ENCODE data around the gene KLHL9.

KLHL9 gene

DNA sequence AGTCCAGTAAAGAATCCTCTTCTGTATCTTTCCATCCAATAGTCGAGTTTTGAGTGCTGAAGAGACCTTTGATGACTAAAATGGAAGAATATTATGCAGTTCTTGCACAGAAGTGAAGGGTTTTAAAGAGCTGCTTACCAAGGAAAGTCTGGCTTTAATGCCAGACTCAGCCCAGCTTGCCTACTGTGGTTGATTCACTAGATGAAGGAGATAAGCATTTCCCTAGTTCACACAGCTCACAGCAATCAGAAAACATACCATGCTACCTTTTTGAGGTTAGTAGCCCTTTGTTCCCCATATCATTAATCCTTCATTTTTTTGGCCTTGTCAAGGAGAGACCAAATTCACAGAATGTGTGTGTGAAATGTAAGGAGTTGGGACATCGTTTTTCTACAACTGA lies 45.4 kb downstream of the KLHL9 start:
- Histone ChIP-seq H3K9ac (ENCODE audit: low read length) (no peak overlapping the region), H2BK12ac (ENCODE audit: low read length in 2 of 2) (no peak overlapping the region), H3K4ac (ENCODE audit: low read depth in 1 of 2, low read length in 2 of 2) (no peak overlapping the region), H2AFZ (ENCODE audit: low read depth, low read length) (no peak overlapping the region), H2BK120ac (ENCODE audit: low read depth, low read length) (no peak overlapping the region), H2AK5ac (ENCODE audit: low read length, severe bottlenecking) (no peak overlapping the region), H3K36me3 (ENCODE audit: control insufficient read depth in 1 of 2, insufficient read depth in 2 of 2, low read depth in 1 of 2, low read length in 2 of 2) (no peaks in the 10 kb centered on the region), H4K8ac (ENCODE audit: low read length) (no peak overlapping the region), H2BK15ac (ENCODE audit: low read depth, poor library complexity, severe bottlenecking) (no peak overlapping the region), H3K14ac (ENCODE audit: low read length in 2 of 2) (no peak overlapping the region), H3K4me2 (ENCODE audit: low read length, poor library complexity, severe bottlenecking) (no peak overlapping the region), H3K4me3 (ENCODE audit: insufficient read depth in 1 of 2, low read depth in 1 of 2, low read length in 2 of 2) (no peak overlapping the region), H3K9me3 (ENCODE audit: control insufficient read depth, low read length) (peaks cover 4% of the 10 kb centered on the region), H3K18ac (ENCODE audit: low read depth in 1 of 2, low read length in 2 of 2) (no peak overlapping the region), H3K4me1 (ENCODE audit: control insufficient read depth, insufficient read depth, low read depth, low read length) (peaks cover 2% of the 10 kb centered on the region), H3K27me3 (ENCODE audit: control insufficient read depth in 1 of 2, insufficient read depth in 1 of 2, low read length in 2 of 2) (peaks cover 3 to 9% of the 10 kb centered on the region in 2 experiments), H3K27ac (ENCODE audit: low read length, poor library complexity, severe bottlenecking) (no peak overlapping the region), H3K23ac (ENCODE audit: low read length in 2 of 2) (no peak overlapping the region), H4K91ac (ENCODE audit: low read length) (no peak overlapping the region), H3K79me1 (replicated peaks; ENCODE audit: low read length, poor library complexity, severe bottlenecking) (no peaks in the 10 kb centered on the region), H2BK5ac (ENCODE audit: low read depth, low read length, poor library complexity, severe bottlenecking) (no peak overlapping the region)
- DNase-seq: no peak
- WGBS: no CpG with 5 or more reads among the region's 2 CpGs

DNA sequence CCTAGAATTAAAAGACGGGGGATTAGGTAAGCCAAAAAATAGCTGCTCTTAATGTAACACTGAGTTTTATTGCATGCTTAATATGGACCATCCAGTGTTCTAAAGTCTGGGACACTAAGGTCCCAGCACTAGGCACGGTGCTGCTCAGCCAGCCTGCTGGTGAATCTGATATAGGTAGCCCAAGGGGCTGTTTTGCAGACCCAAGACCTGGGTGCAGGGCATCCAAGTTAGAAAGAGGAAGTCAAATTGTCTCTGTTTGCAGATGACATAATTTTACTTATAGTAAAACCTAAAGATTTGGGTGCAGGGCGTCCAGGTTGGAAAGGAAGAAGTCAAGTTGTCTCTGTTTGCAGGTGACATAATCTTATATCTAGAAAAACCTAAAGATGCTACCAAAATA lies 47.9 kb downstream of the KLHL9 start:
- no peak overlapping the region for H3K4ac ChIP-seq (ENCODE audit: low read depth in 1 of 2, low read length in 2 of 2)
- H2BK120ac ChIP-seq (ENCODE audit: low read depth, low read length): no peak overlapping the region
- H3K27ac ChIP-seq (ENCODE audit: low read length, poor library complexity, severe bottlenecking): no peak overlapping the region
- no peak for DNase-seq
- H3K9ac ChIP-seq (ENCODE audit: low read length): no peak overlapping the region
- H2BK15ac ChIP-seq (ENCODE audit: low read depth, poor library complexity, severe bottlenecking): no peak overlapping the region
- no peak overlapping the region for H2AK5ac ChIP-seq (ENCODE audit: low read length, severe bottlenecking)
- no peaks in the 10 kb centered on the region for H3K79me1 ChIP-seq (replicated peaks; ENCODE audit: low read length, poor library complexity, severe bottlenecking)
- H2BK12ac ChIP-seq (ENCODE audit: low read length in 2 of 2): no peak overlapping the region
- no peak overlapping the region for H3K4me3 ChIP-seq (ENCODE audit: insufficient read depth in 1 of 2, low read depth in 1 of 2, low read length in 2 of 2)
- H3K14ac ChIP-seq (ENCODE audit: low read length in 2 of 2): no peak overlapping the region
- no peak overlapping the region for H2AFZ ChIP-seq (ENCODE audit: low read depth, low read length)
- H2BK5ac ChIP-seq (ENCODE audit: low read depth, low read length, poor library complexity, severe bottlenecking): no peak overlapping the region
- no peak overlapping the region for H4K8ac ChIP-seq (ENCODE audit: low read length)
- H3K23ac ChIP-seq (ENCODE audit: low read length in 2 of 2): no peak overlapping the region
- no peak overlapping the region for H3K4me2 ChIP-seq (ENCODE audit: low read length, poor library complexity, severe bottlenecking)
- H3K4me1 ChIP-seq (ENCODE audit: control insufficient read depth, insufficient read depth, low read depth, low read length): no peaks in the 10 kb centered on the region
- peaks cover 4% of the 10 kb centered on the region for H3K9me3 ChIP-seq (ENCODE audit: control insufficient read depth, low read length)
- no peaks in the 10 kb centered on the region for H3K36me3 ChIP-seq (ENCODE audit: control insufficient read depth in 1 of 2, insufficient read depth in 2 of 2, low read depth in 1 of 2, low read length in 2 of 2)
- 75% methylated on average over 2 of the region's 3 CpGs for WGBS
- peaks cover 4 to 13% of the 10 kb centered on the region in 2 experiments for H3K27me3 ChIP-seq (ENCODE audit: control insufficient read depth in 1 of 2, insufficient read depth in 1 of 2, low read length in 2 of 2)
- no peak overlapping the region for H4K91ac ChIP-seq (ENCODE audit: low read length)
- no peak overlapping the region for H3K18ac ChIP-seq (ENCODE audit: low read depth in 1 of 2, low read length in 2 of 2)

DNA sequence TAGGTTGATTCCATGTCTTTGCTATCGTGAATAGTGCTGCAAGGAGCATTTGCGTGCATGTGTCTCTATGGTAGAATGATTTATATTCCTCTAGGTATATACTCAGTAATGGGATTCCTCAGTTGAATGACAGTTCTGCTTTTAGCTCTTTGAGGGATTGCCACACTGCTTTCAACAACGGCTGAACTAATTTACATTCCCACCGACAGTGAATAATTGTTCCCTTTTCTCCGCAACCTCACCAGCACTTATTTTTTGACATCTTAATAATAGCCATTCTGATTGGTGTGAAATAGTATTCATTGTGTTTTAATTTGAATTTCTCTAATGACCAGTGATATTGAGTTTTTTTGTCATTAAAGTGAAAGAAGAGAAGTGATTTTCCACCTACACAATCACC lies 48.5 kb downstream of the KLHL9 start:
- Histone ChIP-seq H3K4me3 (ENCODE audit: insufficient read depth in 1 of 2, low read depth in 1 of 2, low read length in 2 of 2) (no peak overlapping the region), H3K9ac (ENCODE audit: low read length) (no peak overlapping the region), H2BK15ac (ENCODE audit: low read depth, poor library complexity, severe bottlenecking) (no peak overlapping the region), H3K4me1 (ENCODE audit: control insufficient read depth, insufficient read depth, low read depth, low read length) (no peaks in the 10 kb centered on the region), H3K27ac (ENCODE audit: low read length, poor library complexity, severe bottlenecking) (no peak overlapping the region), H3K79me1 (replicated peaks; ENCODE audit: low read length, poor library complexity, severe bottlenecking) (no peaks in the 10 kb centered on the region), H3K4me2 (ENCODE audit: low read length, poor library complexity, severe bottlenecking) (no peak overlapping the region), H2BK120ac (ENCODE audit: low read depth, low read length) (no peak overlapping the region), H4K8ac (ENCODE audit: low read length) (no peak overlapping the region), H3K9me3 (ENCODE audit: control insufficient read depth, low read length) (peaks cover 4% of the 10 kb centered on the region), H3K18ac (ENCODE audit: low read depth in 1 of 2, low read length in 2 of 2) (no peak overlapping the region), H4K91ac (ENCODE audit: low read length) (no peak overlapping the region), H3K36me3 (ENCODE audit: control insufficient read depth in 1 of 2, insufficient read depth in 2 of 2, low read depth in 1 of 2, low read length in 2 of 2) (no peaks in the 10 kb centered on the region), H3K14ac (ENCODE audit: low read length in 2 of 2) (no peak overlapping the region), H2AFZ (ENCODE audit: low read depth, low read length) (no peak overlapping the region), H3K23ac (ENCODE audit: low read length in 2 of 2) (no peak overlapping the region), H3K27me3 (ENCODE audit: control insufficient read depth in 1 of 2, insufficient read depth in 1 of 2, low read length in 2 of 2) (peaks cover 4 to 14% of the 10 kb centered on the region in 2 experiments), H2AK5ac (ENCODE audit: low read length, severe bottlenecking) (no peak overlapping the region), H2BK12ac (ENCODE audit: low read length in 2 of 2) (no peak overlapping the region), H2BK5ac (ENCODE audit: low read depth, low read length, poor library complexity, severe bottlenecking) (no peak overlapping the region), H3K4ac (ENCODE audit: low read depth in 1 of 2, low read length in 2 of 2) (no peak overlapping the region)
- 63% methylated on average over 2 of the region's 5 CpGs for WGBS
- no peak for DNase-seq

- H2BK12ac ChIP-seq (ENCODE audit: low read length in 2 of 2): no peak overlapping the region
- H3K4me3 ChIP-seq (ENCODE audit: insufficient read depth in 1 of 2, low read depth in 1 of 2, low read length in 2 of 2): no peak overlapping the region
- no peak overlapping the region for H4K91ac ChIP-seq (ENCODE audit: low read length)
- WGBS: 89% methylated on average over 4 of the region's 5 CpGs
- H3K9ac ChIP-seq (ENCODE audit: low read length): no peak overlapping the region
- H3K4me2 ChIP-seq (ENCODE audit: low read length, poor library complexity, severe bottlenecking): no peak overlapping the region
- no peaks in the 10 kb centered on the region for H3K4me1 ChIP-seq (ENCODE audit: control insufficient read depth, insufficient read depth, low read depth, low read length)
- no peak overlapping the region for H3K18ac ChIP-seq (ENCODE audit: low read depth in 1 of 2, low read length in 2 of 2)
- no peak overlapping the region for H2BK15ac ChIP-seq (ENCODE audit: low read depth, poor library complexity, severe bottlenecking)
- H2AFZ ChIP-seq (ENCODE audit: low read depth, low read length): no peak overlapping the region
- H4K8ac ChIP-seq (ENCODE audit: low read length): no peak overlapping the region
- peaks cover 4% of the 10 kb centered on the region for H3K9me3 ChIP-seq (ENCODE audit: control insufficient read depth, low read length)
- H3K79me1 ChIP-seq (replicated peaks; ENCODE audit: low read length, poor library complexity, severe bottlenecking): no peaks in the 10 kb centered on the region
- H3K23ac ChIP-seq (ENCODE audit: low read length in 2 of 2): no peak overlapping the region
- H3K27me3 ChIP-seq (ENCODE audit: control insufficient read depth in 1 of 2, insufficient read depth in 1 of 2, low read length in 2 of 2): peaks cover 4 to 19% of the 10 kb centered on the region in 2 experiments
- no peak overlapping the region for H3K14ac ChIP-seq (ENCODE audit: low read length in 2 of 2)
- no peak for DNase-seq
- H3K36me3 ChIP-seq (ENCODE audit: control insufficient read depth in 1 of 2, insufficient read depth in 2 of 2, low read depth in 1 of 2, low read length in 2 of 2): no peaks in the 10 kb centered on the region
- H3K4ac ChIP-seq (ENCODE audit: low read depth in 1 of 2, low read length in 2 of 2): no peak overlapping the region
- no peak overlapping the region for H2BK5ac ChIP-seq (ENCODE audit: low read depth, low read length, poor library complexity, severe bottlenecking)
- H2BK120ac ChIP-seq (ENCODE audit: low read depth, low read length): no peak overlapping the region
- H2AK5ac ChIP-seq (ENCODE audit: low read length, severe bottlenecking): no peak overlapping the region
- H3K27ac ChIP-seq (ENCODE audit: low read length, poor library complexity, severe bottlenecking): no peak overlapping the region
Measured at GRCh38 chr9:21286099-21286498, 49.1 kb downstream of the KLHL9 start.

All from mesenchymal stem cell (in vitro differentiated cells and primary cell).